ENCODE results near the gene MTCL1. TPM values are rescaled to one million over a fixed set of nuclear protein-coding genes. Genes with fewer than 3 reads are reported as not detected.

MTCL1 gene
- polyA plus RNA-seq, 1 experiment: 56.6 TPM

- Histone ChIP-seq H3K4me3 (ENCODE audit: low read depth, low read length) (no peak overlapping the region), H3K9me3 (ENCODE audit: control insufficient read depth, insufficient read depth, low read length) (no peaks in the 10 kb centered on the region; the same call in 1 of the 2 replicates), H3K27me3 (ENCODE audit: control insufficient read depth, insufficient read depth, low read length) (no peaks in the 10 kb centered on the region), H3K27ac (ENCODE audit: low read depth, low read length) (no peak overlapping the region)
- TF ChIP-seq, protein P1, sequence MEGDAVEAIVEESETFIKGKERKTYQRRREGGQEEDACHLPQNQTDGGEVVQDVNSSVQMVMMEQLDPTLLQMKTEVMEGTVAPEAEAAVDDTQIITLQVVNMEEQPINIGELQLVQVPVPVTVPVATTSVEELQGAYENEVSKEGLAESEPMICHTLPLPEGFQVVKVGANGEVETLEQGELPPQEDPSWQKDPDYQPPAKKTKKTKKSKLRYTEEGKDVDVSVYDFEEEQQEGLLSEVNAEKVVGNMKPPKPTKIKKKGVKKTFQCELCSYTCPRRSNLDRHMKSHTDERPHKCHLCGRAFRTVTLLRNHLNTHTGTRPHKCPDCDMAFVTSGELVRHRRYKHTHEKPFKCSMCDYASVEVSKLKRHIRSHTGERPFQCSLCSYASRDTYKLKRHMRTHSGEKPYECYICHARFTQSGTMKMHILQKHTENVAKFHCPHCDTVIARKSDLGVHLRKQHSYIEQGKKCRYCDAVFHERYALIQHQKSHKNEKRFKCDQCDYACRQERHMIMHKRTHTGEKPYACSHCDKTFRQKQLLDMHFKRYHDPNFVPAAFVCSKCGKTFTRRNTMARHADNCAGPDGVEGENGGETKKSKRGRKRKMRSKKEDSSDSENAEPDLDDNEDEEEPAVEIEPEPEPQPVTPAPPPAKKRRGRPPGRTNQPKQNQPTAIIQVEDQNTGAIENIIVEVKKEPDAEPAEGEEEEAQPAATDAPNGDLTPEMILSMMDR (IDR thresholded peaks at IDR 0.05; ENCODE audit: low read depth, low read length): no peak
- ChIA-PET POLR2A (no interaction called here), CTCF (interaction anchor here (0.8 kb wide), 1 partner anchor 274 kb away, joined by 4 read pairs; no protein-coding TSS in a partner anchor)
- DNase-seq (ENCODE audit: low read depth, low spot score): no peak
Measured at GRCh38 chr18:8713691-8714090, 8.3 kb downstream of the MTCL1 start.

DNA sequence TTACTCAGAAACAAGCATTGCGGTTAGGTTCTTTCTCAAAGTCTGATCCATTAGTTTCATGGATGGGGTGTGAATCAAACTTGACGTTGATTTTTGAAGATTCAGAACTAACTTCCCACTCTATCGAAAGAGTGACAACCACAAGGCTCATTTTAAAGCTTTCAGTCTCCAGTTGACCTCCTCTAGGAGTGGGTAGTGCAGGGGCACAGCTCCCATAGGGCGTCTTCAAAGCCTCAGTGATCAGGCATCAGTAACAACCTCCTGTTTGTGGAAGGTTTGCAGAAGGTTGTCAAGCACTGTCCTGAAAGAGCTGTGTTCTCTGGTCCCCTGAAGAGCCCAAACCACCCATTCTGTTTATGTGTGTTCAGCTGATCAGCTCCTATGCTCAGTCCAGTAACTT, 10.2 kb downstream of the MTCL1 start:
- no peaks in the 10 kb centered on the region for H3K27me3 ChIP-seq (ENCODE audit: control insufficient read depth, insufficient read depth, low read length)
- H3K9me3 ChIP-seq (ENCODE audit: control insufficient read depth, insufficient read depth, low read length): no peaks in the 10 kb centered on the region; the same call in 1 of the 2 replicates
- ChIA-PET CTCF (interaction anchor here (0.6 kb wide), 1 partner anchor 13 kb away, joined by 3 read pairs; no protein-coding TSS in a partner anchor), POLR2A (no interaction called here)
- H3K27ac ChIP-seq (ENCODE audit: low read depth, low read length): no peak overlapping the region
- H3K4me3 ChIP-seq (ENCODE audit: low read depth, low read length): no peak overlapping the region
- no peak for DNase-seq (ENCODE audit: low read depth, low spot score)
- TF ChIP-seq, protein P1 (IDR thresholded peaks at IDR 0.05; ENCODE audit: low read depth, low read length): no peak

- Histone ChIP-seq H3K27me3 (ENCODE audit: control insufficient read depth, insufficient read depth, low read length) (no peaks in the 10 kb centered on the region), H3K4me3 (ENCODE audit: low read depth, low read length) (no peak overlapping the region), H3K9me3 (ENCODE audit: control insufficient read depth, insufficient read depth, low read length) (no peaks in the 10 kb centered on the region; the same call in 1 of the 2 replicates), H3K27ac (ENCODE audit: low read depth, low read length) (no peak overlapping the region)
- TF ChIP-seq, protein P1 (IDR thresholded peaks at IDR 0.05; ENCODE audit: low read depth, low read length): no peak
- POLR2A ChIA-PET: no interaction called here
- DNase-seq (ENCODE audit: low read depth, low spot score): no peak
- CTCF ChIA-PET: no interaction called here
Measured at GRCh38 chr18:8717011-8717770, 11.8 kb downstream of the MTCL1 start.

GRCh38 chr18:8718401-8718913, 13.1 kb downstream of the MTCL1 start:
- no peaks in the 10 kb centered on the region; the same call in 1 of the 2 replicates for H3K9me3 ChIP-seq (ENCODE audit: control insufficient read depth, insufficient read depth, low read length)
- POLR2A ChIA-PET: no interaction called here
- DNase-seq (ENCODE audit: low read depth, low spot score): no peak
- no peak overlapping the region for H3K4me3 ChIP-seq (ENCODE audit: low read depth, low read length)
- no peak overlapping the region for H3K27ac ChIP-seq (ENCODE audit: low read depth, low read length)
- TF ChIP-seq, protein P1 (IDR thresholded peaks at IDR 0.05; ENCODE audit: low read depth, low read length): no peak
- no peaks in the 10 kb centered on the region for H3K27me3 ChIP-seq (ENCODE audit: control insufficient read depth, insufficient read depth, low read length)
- CTCF ChIA-PET: no interaction called here

DNA sequence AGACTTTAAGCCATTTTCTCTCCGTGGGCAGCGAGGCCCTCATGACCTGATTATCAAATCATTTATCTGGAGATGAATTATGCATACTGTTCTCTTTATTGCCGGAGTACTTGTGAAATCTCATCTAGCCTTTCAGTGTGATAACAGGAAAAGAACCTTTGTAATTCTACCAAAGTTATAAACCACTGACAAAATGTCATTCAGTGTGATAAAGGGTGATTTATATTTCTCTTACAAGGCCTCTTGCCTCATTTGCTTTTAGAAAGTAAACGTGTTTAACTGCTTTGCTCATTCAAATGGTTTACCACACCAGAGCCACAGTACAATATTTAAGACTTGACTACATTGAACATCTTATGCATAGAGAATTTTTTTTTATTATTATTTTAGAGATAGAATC, 13.8 kb downstream of the MTCL1 start:
- H3K4me3 ChIP-seq (ENCODE audit: low read depth, low read length): no peak overlapping the region
- TF ChIP-seq, protein P1 (IDR thresholded peaks at IDR 0.05; ENCODE audit: low read depth, low read length): no peak
- no peak for DNase-seq (ENCODE audit: low read depth, low spot score)
- no peaks in the 10 kb centered on the region for H3K27me3 ChIP-seq (ENCODE audit: control insufficient read depth, insufficient read depth, low read length)
- no peak overlapping the region for H3K27ac ChIP-seq (ENCODE audit: low read depth, low read length)
- ChIA-PET POLR2A (no interaction called here), CTCF (no interaction called here)
- no peaks in the 10 kb centered on the region; the same call in 1 of the 2 replicates for H3K9me3 ChIP-seq (ENCODE audit: control insufficient read depth, insufficient read depth, low read length)

All from AG04450 (cell line).